Choroid plexus epithelial cell (primary cell): Measurements from ENCODE around the gene OLFML2B.

Source experiments
- DNase-seq: peaks from one replicate; pipeline ENCODE4 v3.0.0-alpha.2; 2010; ENCODE audit warnings: low read depth
- H3K4me3 ChIP-seq: 2 replicates; pipeline ENCODE4 v1.5.1; 2011; ENCODE audit warnings: low read depth, mild to moderate bottlenecking, control low read depth, low read length, moderate library complexity
- TF ChIP-seq, protein P1 (sequence below): conservative IDR thresholded peaks from 2 replicates; pipeline ENCODE4 v1.5.1; 2011; ENCODE audit warnings: low read depth, mild to moderate bottlenecking, control low read depth, inconsistent platforms, low read length, moderate library complexity

The OLFML2B gene

DNA sequence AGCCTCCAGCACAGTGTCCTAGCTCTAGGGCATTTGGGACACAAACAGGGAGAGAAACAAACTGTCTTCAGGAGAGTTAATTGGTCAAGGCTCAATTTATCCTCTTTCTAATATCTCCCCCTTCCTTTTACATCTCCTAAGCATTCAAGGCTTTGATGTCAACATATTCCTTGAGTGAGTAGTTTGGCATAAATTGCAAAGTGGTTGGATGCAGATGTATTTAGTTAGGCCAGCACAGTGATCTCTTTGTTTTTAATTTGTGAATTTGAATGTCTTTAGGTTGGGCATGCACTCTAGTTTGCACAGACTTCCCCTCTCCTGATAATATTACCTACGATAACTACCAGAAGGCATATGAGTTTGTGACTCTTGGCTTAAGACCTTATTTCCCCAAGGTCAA, 12.5 kb upstream of the OLFML2B start:
- DNase-seq = no peak
- TF ChIP-seq, protein P1, sequence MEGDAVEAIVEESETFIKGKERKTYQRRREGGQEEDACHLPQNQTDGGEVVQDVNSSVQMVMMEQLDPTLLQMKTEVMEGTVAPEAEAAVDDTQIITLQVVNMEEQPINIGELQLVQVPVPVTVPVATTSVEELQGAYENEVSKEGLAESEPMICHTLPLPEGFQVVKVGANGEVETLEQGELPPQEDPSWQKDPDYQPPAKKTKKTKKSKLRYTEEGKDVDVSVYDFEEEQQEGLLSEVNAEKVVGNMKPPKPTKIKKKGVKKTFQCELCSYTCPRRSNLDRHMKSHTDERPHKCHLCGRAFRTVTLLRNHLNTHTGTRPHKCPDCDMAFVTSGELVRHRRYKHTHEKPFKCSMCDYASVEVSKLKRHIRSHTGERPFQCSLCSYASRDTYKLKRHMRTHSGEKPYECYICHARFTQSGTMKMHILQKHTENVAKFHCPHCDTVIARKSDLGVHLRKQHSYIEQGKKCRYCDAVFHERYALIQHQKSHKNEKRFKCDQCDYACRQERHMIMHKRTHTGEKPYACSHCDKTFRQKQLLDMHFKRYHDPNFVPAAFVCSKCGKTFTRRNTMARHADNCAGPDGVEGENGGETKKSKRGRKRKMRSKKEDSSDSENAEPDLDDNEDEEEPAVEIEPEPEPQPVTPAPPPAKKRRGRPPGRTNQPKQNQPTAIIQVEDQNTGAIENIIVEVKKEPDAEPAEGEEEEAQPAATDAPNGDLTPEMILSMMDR = no peak

DNA sequence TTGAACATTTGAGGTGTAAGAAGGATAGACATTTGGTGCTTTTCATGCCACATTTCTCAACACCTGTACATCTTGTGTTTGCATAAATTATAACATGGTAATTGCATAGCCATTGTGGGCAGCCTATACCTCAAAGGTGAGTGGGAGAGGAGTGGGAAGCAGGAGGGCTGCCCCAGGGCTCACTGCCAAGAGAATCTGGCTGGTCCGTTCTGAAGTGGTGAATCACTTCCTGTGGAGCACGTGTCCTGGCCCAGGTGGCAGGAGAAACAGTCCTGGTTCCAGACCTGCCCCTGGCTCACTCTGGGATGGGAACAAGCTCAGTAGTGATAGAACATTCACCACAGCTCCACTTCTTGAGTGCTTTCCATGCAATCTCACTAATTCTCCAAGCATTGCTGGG, 11.6 kb upstream of the OLFML2B start:
- H3K4me3 ChIP-seq = no peak overlapping the region
- TF ChIP-seq, protein P1 = no peak
- peak; percentile 36 for DNase-seq

More for the DNA sequence above, 12.5 kb upstream of the OLFML2B start:
- no peak overlapping the region for H3K4me3 ChIP-seq

DNA sequence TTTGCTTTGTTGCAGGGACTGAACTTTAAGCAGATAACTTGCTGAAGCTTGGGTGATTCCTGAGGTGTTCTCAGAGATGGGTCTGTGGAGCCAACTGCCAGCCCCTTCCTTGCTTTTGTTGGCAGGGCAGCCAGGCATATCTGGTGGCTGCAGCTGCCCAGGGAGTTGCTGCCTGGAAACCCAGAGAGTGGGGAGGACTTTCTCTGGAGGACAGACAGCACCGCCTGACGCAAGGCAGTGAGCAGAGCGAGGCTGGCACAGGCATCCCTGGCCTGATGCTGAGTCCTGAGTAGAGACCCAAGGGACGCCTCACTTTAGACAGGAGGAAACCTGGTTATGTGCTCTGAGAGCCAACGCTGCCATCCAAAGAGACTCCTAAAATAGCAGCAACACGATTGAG, 9.8 kb upstream of the OLFML2B start:
- no peak overlapping the region for H3K4me3 ChIP-seq
- TF ChIP-seq, protein P1 = no peak
- DNase-seq = no peak

DNA sequence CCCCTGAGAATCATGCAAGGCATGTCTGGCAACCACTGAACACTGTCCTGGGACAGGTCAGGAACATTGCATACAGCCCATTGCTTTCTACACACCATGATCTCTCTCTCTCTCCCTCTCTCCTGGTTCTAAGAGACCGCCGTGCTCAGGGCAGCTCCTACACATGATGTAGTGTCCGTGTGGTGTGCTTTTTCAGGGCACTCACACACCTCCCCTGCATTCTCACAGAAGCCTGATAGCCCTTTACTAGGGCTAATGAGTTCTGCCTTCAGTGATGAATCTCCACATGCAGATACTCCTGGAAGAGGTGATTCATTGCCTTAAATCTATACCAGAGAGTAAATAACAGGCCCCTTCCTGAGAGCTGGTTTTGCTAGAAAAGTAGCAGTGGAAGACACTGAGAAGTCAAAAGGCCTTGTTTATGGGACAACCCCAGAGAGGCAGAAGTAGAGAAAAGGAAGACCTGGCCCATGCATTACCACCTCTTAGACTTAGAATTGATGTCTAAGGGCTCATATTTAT, 7.2 kb upstream of the OLFML2B start:
- DNase-seq = no peak
- TF ChIP-seq, protein P1 = no peak
- no peak overlapping the region for H3K4me3 ChIP-seq

DNA sequence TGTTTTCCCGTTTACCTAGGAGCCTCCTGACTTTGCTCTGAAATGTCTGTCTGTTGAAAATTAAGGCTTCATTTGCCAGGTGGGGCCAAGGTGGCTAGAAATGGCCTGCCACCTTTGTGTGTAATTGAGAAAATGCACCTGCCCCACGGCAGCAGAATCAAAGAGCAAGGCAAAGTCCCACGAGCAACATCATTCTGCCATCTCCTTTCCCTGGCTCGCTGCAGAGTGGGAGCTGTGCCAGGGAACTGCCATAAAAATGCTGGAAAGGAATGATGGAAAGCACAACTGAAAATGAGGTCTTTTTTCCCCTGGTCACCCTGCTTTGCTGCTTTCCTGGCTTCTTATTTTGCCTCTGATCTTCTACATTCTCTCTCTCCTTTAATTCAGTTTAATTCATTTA, 5.5 kb upstream of the OLFML2B start:
- no peak for DNase-seq
- no peak overlapping the region for H3K4me3 ChIP-seq
- TF ChIP-seq, protein P1 = no peak

DNA sequence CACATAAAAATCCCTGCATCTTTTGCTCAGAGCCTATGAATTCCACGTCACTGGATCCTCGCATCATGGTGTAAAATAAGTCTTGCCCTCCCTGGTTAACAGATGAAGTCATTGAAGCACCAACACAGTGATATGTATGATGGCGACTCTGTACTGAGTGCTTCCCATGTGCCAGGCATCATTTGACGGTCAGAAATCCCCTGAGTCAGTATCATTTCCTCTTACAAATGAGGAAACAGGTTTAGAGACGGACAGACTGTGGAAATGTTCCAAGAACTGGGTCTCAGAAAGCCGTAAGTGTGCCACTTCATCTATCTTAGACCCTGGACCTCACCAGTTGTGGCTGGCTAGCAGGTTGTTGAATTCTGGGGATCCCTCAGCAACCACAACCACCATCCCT, 5.1 kb upstream of the OLFML2B start:
- TF ChIP-seq, protein P1 = no peak
- no peak for DNase-seq
- no peak overlapping the region for H3K4me3 ChIP-seq

DNA sequence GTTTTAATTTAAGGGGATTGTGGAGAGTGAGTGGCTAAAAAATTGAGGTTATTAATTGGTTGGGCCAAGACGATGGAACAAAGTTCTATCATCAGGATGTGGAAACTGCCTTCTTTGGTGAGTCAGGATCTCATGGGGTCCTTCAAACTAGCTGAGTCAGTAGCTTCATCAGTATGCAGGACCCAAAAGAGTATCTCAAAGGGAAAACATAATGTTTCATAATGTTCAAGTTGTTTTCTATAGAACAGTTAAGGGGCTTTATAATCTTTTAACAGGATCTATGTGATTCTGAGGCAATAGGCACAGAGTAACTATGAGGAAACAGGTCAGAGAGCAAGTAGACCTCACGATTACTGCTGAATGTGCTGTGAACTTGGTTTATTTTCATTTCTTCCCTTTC, 3.2 kb upstream of the OLFML2B start:
- DNase-seq = peak; percentile 83
- TF ChIP-seq, protein P1 = no peak
- no peak overlapping the region for H3K4me3 ChIP-seq
